HG02870 (cell line): Measurements from ENCODE around the gene PIWIL1.

Experiments used
- ATAC-seq: cut with Tn5 transposase; IDR thresholded peaks from one replicate; pipeline ENCODE4 v1.9.1; 2021; ENCODE audit warnings: mild to moderate bottlenecking, moderate library complexity; ENCODE audit not compliant: unreplicated experiment

PIWIL1 gene

DNA sequence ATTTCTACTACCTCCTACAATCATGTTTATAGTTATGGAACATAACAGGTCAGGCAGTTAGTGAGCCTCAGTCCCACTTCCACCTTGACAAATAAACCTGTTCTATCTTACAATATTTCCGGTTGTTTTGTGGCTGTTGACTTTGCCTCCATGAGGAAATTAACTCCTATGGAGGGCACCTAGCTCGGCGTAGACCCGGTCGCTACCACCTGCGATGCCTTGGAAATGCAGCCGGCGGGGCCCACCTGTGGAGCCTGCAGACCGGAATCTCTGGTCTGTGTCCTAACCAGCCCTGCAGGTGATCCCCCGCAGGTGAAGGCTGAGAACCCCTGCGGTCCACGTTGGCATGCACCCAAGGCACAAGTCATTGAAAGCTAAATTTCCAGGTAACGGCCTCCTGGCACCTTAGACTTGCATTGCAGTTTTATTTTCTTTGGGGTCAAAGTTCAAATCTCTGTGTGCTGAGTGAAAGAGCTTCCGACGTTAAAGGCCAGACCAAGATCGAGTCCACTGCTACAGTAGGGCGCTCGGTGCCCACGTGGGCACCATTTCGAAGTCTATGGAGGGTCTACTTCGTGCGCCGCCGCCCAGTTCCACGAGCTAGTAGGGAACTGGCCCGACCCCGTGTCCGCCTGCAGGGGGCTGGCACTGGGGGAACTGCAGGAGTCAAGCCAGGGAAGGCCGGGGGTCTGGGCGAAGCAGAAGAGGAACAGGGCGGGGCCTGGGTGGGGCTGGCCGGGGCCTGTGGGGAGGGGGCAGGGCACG, 782 bp upstream of the PIWIL1 start:
- no peak for ATAC-seq

DNA sequence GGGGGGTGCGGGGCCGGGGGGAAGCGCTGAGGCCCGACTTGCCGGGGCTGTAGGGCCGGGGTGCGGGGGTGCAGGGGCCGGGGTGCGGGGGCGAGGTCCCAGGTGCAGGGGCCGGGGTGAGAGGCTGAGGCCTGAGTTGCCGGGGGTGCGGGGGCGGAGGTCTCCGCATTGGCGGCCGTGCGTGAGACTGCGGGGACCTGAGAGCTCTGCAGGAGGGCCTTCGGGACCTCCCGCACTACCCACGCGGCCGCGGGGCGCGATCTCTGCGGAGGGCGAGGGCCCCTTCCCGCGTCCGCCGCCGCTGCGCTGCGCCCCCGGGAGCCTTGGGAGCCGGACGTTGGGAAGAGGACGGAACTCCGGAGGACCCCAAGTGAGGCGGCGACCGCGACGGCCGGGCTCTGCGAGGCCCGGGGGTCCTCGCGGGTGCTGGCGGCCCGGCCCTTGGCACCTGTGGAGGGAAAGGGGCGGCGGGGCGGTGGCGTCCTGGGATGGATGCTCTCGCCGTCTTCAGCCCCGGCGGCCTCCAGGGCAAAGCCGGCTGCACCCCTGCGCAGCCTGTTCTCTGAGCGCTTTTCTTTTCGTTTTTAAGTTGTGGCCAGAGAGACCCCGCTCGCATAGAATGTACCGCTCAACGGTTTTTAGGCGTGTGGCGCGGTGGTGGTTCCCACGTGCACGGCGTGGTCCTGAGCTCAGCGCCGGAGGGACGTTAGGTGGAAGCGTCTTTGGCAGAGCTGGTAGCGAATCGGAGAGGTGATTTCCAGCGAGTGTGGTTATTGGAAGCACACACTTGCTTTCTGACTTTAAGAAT, 1.3 kb downstream of the PIWIL1 start:
- ATAC-seq, result no peak

DNA sequence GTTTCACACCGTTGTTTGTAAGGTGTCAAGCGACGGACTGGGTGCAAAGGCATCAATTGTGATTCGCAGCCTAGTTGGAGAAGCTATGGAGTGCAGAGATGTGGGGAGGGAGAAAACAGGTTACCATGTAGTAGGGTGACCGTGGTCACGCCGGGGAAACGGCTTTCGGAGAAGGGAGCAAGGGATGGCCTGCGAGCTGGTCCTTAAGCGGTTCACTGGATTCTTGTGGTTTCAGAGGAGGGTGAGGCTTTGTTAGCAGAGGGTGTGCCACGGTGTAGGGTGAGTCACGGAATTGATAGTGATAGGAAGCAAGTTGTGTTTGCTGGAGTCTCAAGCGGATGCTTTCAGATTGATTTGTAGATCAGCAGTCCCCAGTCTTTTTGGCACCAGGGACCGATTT, 2.3 kb downstream of the PIWIL1 start:
- no peak for ATAC-seq

DNA sequence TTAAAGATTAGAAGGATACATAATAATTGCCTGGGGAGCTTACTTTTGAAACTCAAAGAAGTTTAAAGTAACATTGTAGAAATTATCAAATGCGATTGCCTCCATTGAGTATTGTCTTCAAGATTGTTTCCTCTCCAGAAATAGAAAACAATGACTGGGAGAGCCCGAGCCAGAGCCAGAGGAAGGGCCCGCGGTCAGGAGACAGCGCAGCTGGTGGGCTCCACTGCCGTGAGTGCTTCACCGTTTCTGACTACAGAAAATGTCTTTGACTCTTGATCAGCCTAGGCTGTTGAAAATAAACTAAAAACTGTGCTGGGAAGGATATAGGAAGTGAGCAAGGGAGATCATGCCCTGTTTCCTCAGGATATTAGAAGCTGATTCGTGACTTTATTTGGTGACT, 4.8 kb downstream of the PIWIL1 start:
- ATAC-seq, result no peak

DNA sequence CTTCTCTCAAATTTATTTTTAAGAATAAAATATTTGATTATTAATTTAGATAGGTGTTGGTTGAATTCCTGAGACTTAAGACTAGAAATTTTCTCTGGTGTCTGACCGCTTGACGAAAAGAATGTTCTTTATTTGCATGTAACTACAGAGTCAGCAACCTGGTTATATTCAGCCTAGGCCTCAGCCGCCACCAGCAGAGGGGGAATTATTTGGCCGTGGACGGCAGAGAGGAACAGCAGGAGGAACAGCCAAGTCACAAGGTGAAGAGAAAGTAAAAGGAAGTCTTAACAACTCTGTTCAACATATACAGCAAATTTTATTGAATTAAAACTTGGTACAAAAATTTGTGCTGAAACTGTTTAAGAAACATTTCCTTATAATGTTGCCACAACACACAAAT, 5.2 kb downstream of the PIWIL1 start:
- no peak for ATAC-seq

DNA sequence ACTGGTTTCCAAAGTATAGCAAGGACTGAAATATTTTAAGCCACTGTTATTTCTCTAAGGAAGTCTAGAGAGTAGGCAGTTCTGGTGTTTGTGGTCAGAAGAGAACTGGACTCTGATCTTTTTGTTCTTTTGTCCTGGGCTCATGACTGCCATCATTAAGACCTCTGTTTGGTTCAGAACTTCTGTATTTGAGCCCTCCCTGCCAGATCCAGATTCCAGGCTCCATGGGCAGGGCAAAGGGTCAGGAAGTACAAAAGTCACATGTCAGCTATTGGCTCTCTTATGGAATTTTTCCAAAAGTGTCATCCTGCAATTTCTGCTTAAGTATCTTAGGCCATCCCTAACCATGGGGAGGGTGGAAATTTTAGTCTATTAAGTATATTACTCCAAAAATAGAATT, 6.8 kb downstream of the PIWIL1 start:
- ATAC-seq, result no peak

DNA sequence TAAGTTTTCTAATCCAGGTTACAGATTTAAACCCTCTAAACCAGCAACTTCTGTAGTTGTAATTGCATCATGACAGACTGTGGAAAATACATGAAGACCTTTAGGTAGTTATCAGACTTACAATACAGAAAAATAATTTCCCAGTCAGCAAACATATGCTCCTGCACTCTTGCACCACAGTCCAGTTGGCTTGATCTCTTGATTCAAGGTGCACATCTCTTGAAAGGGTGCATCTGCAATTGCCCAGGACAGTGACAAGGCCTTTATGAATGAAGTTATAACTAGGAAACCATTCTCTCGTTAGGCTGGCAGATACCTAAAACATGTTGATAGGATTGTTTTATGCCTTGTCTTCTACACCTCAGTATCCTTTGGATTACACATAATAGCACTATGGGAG, 7.6 kb downstream of the PIWIL1 start:
- no peak for ATAC-seq

DNA sequence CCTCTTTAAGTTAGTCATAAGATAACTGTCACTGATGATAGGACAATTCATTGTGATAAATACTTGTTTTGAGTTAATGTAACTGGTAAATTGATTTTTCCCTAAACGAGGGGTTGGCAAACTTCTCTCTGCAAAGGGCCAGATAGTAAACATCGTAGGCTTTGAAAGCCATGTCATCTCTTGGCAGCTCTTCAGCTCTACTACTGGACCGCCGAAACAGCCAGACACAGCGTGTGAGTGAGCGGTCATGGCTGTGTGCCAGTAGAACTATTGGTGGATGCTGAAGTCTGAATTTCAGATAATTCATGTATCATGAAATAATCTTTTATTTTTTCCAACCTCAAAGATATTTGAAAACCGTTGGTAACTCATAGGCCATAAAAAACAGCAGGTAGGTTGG, 9.9 kb downstream of the PIWIL1 start:
- no peak for ATAC-seq

DNA sequence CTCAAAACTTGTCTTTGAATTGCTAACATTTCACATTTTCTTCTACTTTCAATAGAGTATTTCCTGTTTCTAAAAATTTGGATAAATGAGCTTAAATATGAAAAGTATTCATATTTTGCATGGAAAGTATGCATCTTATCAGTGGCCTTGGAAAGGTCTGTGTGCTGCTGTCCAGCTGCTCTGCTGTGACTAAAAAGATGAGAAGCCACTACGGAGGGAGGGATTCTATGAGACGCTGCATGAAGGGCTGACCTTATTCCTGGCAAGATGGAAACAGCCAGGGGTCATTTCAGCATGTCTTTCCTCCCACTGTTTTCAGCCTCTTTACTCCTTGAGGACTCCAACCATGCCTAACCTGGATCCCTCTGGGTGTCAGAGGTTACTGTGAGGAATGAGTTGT, 13.0 kb downstream of the PIWIL1 start:
- no peak for ATAC-seq

DNA sequence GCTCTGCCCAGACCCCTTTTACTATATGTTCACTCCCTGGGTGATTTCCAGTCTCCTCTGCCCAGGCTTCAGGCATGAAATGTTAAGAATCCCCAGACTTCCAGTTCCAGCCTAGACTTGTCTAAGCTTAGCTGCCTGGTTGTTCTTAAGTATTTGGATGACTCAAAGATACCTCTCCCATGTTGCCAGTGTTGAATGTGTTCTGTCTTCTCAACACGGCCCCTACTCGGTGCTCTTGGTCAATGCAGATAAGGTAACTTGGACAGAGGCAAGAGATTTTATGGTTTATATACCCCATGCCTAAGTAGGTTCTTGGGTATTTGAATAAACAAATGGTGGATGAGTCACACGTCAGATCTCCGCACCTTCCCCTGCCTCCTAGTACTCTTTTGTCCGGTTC, 13.6 kb downstream of the PIWIL1 start:
- no peak for ATAC-seq

DNA sequence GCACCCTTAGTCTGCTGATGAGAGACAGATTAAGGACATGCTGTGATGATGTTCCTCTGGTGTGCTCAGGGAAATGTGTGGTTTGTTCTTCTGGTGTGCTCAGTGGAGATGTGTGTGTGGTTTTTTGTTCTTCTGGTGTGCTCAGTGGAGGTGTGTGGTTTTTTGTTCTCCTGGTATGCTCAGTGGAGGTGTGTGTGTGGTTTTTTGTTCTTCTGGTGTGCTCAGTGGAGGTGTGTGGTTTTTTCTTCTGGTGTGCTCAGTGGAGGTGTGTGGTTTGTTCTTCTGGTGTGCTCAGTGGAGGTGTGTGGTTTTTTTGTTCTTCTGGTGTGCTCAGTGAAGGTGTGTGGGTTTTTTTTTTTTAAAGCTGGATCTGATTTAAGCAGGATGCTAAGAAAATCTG, 15.4 kb downstream of the PIWIL1 start:
- no peak for ATAC-seq

DNA sequence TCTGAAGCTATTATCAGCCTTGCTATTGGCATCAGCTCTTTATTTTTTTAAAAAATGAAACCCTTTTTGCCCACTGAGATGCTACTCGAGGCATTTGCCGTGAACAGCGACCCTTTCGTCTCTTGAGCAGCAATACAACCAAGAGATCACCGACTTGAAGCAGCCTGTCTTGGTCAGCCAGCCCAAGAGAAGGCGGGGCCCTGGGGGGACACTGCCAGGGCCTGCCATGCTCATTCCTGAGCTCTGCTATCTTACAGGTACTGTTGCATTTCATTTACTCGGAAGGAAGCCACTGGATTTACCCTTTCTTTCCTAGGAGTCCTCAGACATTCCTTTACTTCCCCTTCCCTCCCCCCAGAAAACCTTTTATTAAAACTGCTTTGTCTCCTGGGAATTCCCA, 16.7 kb downstream of the PIWIL1 start:
- no peak for ATAC-seq

DNA sequence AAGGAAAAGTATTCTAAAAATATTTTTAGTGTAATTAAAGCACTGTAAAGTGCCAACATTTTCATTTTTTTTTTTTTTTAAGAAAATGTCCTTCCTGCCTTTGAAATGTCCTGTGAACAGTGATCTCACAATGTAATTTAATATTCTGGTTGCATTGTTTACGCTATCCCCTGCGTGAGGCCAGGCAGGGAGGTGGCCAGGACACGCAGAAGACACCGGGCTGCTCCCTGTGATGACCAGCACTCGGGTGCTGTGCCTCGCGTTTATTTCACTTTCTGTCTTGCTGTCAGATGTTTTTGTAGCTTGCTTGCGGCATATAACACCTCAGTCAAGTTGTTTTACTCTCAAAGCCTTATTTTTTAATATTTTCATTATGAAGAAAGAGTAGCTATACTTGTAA, 18.5 kb downstream of the PIWIL1 start:
- ATAC-seq, result no peak

DNA sequence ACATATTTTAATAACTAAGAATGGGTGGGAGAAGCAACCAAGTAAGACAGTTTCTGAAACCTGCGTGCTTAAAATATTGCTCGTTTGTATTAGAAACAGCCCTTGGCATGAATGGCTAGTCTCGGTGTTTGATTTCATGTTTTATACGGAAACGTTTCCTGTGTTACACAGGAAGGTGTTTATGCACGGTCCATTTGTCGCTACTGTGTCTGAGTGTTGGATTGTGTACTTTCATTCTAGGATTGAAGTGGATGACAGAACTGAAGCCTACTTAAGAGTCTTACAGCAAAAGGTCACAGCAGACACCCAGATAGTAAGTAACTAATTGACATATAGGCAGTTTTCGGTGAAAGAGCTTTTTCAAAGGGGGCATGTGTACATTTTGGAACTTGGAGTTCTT, 19.6 kb downstream of the PIWIL1 start:
- ATAC-seq, result no peak

DNA sequence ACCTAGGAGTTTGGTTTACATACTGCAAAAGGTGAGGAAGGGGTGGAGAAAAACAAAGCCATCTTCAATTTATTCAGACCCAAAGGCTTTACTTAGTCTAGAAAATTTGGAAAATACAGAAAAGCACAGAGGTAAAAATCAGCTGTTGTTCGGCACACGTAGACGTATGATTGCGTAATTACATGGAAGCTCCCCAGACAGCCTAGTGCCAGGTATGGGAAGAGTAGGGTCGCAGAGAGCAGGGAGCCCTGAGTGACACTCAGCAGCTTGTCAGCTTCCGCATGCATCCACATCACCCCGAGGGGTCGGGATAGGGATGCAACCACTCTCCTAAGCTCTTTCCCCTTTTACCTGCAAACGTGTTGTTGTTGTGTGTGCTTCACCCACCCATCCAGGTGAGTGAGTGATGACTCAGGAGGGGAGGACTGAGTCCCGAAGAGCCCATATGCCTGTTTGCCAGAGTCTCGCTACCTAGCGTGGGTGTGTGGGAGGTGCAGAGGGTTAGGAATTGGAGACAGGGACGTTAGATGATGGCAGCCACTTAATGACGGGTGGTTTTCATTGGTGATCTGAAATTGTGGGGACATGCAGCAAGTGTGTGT, 20.1 kb downstream of the PIWIL1 start:
- ATAC-seq, result no peak

DNA sequence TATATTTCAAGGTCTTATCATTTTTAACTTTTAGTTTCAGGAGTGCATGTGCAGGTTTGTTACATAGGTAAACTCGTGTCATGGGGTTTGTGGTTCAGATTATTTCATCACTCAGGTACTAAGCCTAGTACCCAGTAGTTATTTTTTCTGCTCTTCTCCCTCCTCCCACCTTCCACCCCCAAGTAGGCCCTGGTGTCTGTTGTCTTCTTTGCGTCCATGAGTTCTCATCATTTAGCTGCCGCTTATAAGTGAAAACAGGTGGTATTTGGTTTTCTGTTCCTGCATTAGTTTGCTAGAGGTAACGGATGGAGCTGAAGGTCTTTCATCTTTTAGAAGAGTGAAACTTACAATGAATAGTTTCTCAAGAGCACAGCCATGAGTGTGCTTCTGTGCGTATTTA, 24.4 kb downstream of the PIWIL1 start:
- no peak for ATAC-seq

DNA sequence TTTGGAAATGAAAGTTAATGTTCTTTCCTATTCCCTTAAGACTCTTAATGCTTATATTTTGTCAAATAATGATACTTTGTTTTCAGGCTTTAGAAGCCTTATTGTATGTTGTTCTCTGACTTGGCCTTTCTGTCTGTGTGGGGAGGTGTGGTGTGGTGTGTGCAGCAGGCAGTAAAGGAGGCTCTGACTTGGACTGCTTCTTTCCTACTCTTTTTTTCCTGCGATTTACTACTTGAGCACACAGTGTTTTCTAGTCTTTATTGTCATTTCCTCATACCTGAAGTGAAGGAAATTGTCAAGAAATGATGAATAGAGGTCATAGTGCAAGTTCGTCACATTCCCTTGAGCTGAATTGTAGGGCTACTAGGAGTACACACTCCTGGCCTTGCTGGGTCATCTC, 26.9 kb downstream of the PIWIL1 start:
- no peak for ATAC-seq

DNA sequence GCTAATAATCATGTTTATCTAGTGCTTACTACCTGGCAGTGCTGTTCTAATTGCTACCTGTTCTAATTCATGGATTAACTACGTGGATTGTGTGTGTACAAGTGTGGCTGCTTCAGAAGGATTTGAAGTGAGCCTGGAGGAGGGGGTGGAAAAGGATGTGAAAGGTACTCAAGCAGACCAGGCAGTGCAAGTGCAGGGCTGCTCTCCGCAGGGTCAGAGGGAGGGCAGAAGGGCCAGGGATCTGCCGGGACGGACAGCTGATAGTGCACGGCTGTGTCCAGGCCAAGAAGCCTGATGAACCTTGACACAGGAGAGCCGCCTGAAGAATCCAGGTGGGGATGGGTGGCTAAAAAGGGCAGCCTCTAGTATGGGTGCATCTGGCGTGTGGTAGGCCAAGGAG, 28.5 kb downstream of the PIWIL1 start:
- ATAC-seq, result no peak

DNA sequence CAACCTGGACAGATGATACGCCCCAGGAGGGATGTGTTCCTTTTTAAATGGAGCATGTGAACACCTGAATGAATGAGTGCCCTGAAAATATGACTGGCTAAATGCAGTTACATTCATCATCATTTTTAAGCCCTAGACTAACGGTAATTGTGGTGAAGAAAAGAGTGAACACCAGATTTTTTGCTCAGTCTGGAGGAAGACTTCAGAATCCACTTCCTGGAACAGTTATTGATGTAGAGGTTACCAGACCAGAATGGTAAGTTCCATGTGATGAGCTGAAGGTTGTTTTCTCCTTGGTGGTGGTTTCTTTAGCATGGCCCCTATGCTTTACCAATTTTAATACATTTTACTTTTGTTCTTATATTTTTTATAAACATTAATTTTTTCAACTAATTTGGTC, 29.3 kb downstream of the PIWIL1 start:
- ATAC-seq, result no peak

DNA sequence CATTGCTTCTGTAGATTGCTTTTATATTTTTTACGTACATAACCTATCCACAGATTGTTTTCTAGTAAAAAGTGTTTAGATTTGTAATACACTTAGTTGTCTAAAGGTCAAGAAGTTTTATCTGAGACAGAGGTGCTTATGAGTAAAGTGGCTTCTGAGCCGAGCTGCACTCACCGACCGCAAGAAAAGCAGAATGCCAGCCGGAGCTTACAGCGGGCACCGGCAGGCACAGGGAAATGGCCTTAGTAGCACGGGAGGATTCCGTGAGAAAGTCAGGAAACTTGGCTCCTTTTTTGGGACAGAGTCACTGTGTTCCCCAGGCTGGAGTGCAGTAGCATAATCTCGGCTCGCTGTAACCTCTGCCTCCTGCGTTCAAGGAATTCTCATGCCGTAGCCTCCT, 29.8 kb downstream of the PIWIL1 start:
- ATAC-seq, result no peak

DNA sequence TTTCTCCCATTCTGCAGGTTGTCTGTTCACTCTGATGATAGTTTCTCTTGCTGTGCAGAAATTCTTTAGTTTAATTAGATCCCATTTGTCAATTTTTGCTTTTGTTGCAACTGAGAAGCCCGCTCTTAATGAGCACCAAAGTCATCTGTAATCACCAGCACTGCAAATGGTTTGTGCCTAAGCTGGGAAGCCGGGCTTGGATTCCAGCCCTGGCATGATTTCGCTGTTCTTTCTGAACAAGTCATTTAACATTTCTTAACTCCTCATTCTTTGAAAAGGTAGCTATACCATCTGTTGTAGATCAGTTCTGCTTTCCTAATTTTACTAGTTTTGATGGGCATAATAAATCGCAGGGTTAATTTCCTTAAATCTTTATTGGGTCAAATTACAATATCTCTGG, 32.1 kb downstream of the PIWIL1 start:
- no peak for ATAC-seq

DNA sequence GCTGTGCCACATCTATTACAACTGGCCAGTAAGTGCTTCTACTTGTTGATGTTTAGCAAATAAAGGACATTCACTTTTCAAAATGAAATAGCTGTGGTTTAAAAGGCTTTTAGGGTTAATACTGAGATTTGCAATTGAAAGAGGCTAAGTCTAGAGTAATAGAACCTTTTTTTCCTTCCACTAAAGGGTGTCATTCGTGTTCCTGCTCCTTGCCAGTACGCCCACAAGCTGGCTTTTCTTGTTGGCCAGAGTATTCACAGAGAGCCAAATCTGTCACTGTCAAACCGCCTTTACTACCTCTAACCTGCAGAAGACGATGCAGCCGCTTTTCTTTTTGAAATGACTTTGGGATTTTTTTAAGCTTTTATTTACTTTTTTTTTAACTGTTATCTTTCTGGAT, 33.6 kb downstream of the PIWIL1 start:
- no peak for ATAC-seq
